Measurements from ENCODE around the gene ZCCHC17. TPM values are rescaled to one million over a fixed set of nuclear protein-coding genes. Genes with fewer than 3 reads are reported as not detected.

Gene ZCCHC17
- total and polyA plus RNA-seq, 9 donors, result 25.4 to 36.8 (median 27.5) TPM

GRCh38 chr1:31400393-31400792 is 103.6 kb downstream of the ZCCHC17 start:
- Histone ChIP-seq H3K9me3 (replicated peaks; ENCODE audit: control insufficient read depth, low read depth, low read length) (no peaks in the 10 kb centered on the region), H3K4me3 (ENCODE audit: low read length) (no peak overlapping the region), H3K27me3 (ENCODE audit: control insufficient read depth, insufficient read depth, low read length) (no peaks in the 10 kb centered on the region), H3K36me3 (ENCODE audit: control insufficient read depth, insufficient read depth, low read length) (no peaks in the 10 kb centered on the region), H3K4me1 (ENCODE audit: control insufficient read depth, insufficient read depth, low read length) (peaks cover 6% of the 10 kb centered on the region), H3K27ac (ENCODE audit: low read length) (no peak overlapping the region)
- WGBS (ENCODE audit: insufficient coverage), result 30% methylated on average over 3 of the region's 3 CpGs
- no peak for DNase-seq

DNA sequence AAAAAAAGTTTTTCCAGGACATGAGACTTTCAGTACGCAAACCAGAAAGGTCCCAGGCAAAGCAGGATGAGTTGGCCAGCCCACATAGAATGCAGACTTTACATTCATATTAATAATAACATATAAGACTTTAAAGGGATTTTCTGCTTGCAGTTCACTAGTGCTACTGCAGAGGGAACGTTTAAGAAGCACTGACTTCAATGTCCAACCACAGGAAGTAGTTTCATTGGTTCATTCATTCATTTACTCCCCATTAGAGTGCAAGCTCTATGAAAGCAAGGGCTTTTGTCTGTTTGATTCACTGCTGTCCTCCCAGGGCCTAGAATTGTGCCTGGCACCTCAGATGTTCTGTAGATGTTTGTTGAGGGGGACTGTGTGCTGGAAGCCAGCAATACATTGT is 104.4 kb downstream of the ZCCHC17 start:
- H3K4me3 ChIP-seq (ENCODE audit: low read length), result no peak overlapping the region
- H3K36me3 ChIP-seq (ENCODE audit: control insufficient read depth, insufficient read depth, low read length), result no peaks in the 10 kb centered on the region
- no peak for DNase-seq
- no peak overlapping the region for H3K27ac ChIP-seq (ENCODE audit: low read length)
- no CpG with 5 or more reads among the region's 2 CpGs for WGBS (ENCODE audit: insufficient coverage)
- H3K27me3 ChIP-seq (ENCODE audit: control insufficient read depth, insufficient read depth, low read length), result no peaks in the 10 kb centered on the region
- peaks cover 15% of the 10 kb centered on the region for H3K4me1 ChIP-seq (ENCODE audit: control insufficient read depth, insufficient read depth, low read length)
- no peaks in the 10 kb centered on the region for H3K9me3 ChIP-seq (replicated peaks; ENCODE audit: control insufficient read depth, low read depth, low read length)

GRCh38 chr1:31405578-31406245 is 108.9 kb downstream of the ZCCHC17 start:
- Histone ChIP-seq H3K9me3 (replicated peaks; ENCODE audit: control insufficient read depth, low read depth, low read length) (no peaks in the 10 kb centered on the region), H3K36me3 (ENCODE audit: control insufficient read depth, insufficient read depth, low read length) (no peaks in the 10 kb centered on the region), H3K4me1 (ENCODE audit: control insufficient read depth, insufficient read depth, low read length) (peaks cover 30% of the 10 kb centered on the region), H3K27ac (ENCODE audit: low read length) (peak overlapping the region; percentile 84), H3K27me3 (ENCODE audit: control insufficient read depth, insufficient read depth, low read length) (no peaks in the 10 kb centered on the region), H3K4me3 (ENCODE audit: low read length) (no peak overlapping the region)
- WGBS (ENCODE audit: insufficient coverage), result 49% methylated on average over 5 of the region's 6 CpGs
- DNase-seq, result peak; percentile 88

DNA sequence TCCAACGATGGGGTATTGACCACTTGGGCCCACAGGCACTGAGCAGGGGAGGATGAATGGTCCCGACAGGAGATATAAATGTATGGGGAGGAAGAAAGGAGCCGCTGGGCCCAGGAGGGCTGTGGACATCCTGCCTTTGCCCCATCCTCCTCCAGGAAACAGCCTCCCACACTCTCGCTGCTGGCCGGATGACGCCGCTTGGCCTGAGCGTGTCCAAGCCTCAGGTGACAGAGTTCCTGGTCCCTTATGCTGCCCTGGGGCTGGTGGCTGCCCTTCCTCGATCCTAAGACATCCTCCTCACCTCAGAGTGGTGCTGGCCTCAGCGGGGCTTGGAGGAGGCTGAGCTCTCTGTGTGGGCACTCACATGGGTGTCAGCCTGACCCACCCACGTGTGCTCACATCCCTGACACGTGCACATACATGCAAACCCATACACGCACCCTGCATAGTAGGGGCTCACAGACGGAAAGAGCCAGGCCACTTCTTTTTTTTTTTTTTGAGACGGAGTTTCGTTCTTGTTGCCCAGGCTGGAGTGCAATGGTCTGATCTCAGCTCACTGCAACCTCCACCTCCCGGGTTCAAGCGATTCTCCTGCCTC is 110.3 kb downstream of the ZCCHC17 start:
- Histone ChIP-seq H3K4me1 (ENCODE audit: control insufficient read depth, insufficient read depth, low read length) (peaks cover 30% of the 10 kb centered on the region), H3K27ac (ENCODE audit: low read length) (no peak overlapping the region), H3K4me3 (ENCODE audit: low read length) (no peak overlapping the region), H3K36me3 (ENCODE audit: control insufficient read depth, insufficient read depth, low read length) (no peaks in the 10 kb centered on the region), H3K27me3 (ENCODE audit: control insufficient read depth, insufficient read depth, low read length) (peaks cover 8% of the 10 kb centered on the region), H3K9me3 (replicated peaks; ENCODE audit: control insufficient read depth, low read depth, low read length) (no peaks in the 10 kb centered on the region)
- DNase-seq, result no peak
- 72% methylated on average over 9 of the region's 18 CpGs for WGBS (ENCODE audit: insufficient coverage)

- Histone ChIP-seq H3K4me1 (ENCODE audit: control insufficient read depth, insufficient read depth, low read length) (peaks cover 41% of the 10 kb centered on the region), H3K27me3 (ENCODE audit: control insufficient read depth, insufficient read depth, low read length) (peaks cover 23% of the 10 kb centered on the region), H3K9me3 (replicated peaks; ENCODE audit: control insufficient read depth, low read depth, low read length) (no peaks in the 10 kb centered on the region), H3K4me3 (ENCODE audit: low read length) (no peak overlapping the region), H3K27ac (ENCODE audit: low read length) (no peak overlapping the region), H3K36me3 (ENCODE audit: control insufficient read depth, insufficient read depth, low read length) (no peaks in the 10 kb centered on the region)
- DNase-seq, result no peak
- 67% methylated on average over 3 of the region's 5 CpGs for WGBS (ENCODE audit: insufficient coverage)
These were observed 112.0 kb downstream of the ZCCHC17 start for GRCh38 chr1:31408788-31409318.

GRCh38 chr1:31409946-31410858 is 113.4 kb downstream of the ZCCHC17 start:
- Histone ChIP-seq H3K27me3 (ENCODE audit: control insufficient read depth, insufficient read depth, low read length) (peaks cover 36% of the 10 kb centered on the region), H3K4me1 (ENCODE audit: control insufficient read depth, insufficient read depth, low read length) (peaks cover 49% of the 10 kb centered on the region), H3K36me3 (ENCODE audit: control insufficient read depth, insufficient read depth, low read length) (peaks cover 2% of the 10 kb centered on the region), H3K4me3 (ENCODE audit: low read length) (no peak overlapping the region), H3K9me3 (replicated peaks; ENCODE audit: control insufficient read depth, low read depth, low read length) (no peaks in the 10 kb centered on the region), H3K27ac (ENCODE audit: low read length) (no peak overlapping the region)
- DNase-seq, result no peak
- WGBS (ENCODE audit: insufficient coverage), result 56% methylated on average over 3 of the region's 6 CpGs

GRCh38 chr1:31410871-31411270 is 114.0 kb downstream of the ZCCHC17 start:
- Histone ChIP-seq H3K4me1 (ENCODE audit: control insufficient read depth, insufficient read depth, low read length) (peaks cover 46% of the 10 kb centered on the region), H3K27ac (ENCODE audit: low read length) (no peak overlapping the region), H3K36me3 (ENCODE audit: control insufficient read depth, insufficient read depth, low read length) (peaks cover 9% of the 10 kb centered on the region), H3K27me3 (ENCODE audit: control insufficient read depth, insufficient read depth, low read length) (peaks cover 36% of the 10 kb centered on the region), H3K9me3 (replicated peaks; ENCODE audit: control insufficient read depth, low read depth, low read length) (no peaks in the 10 kb centered on the region), H3K4me3 (ENCODE audit: low read length) (no peak overlapping the region)
- no peak for DNase-seq
- 42% methylated on average over 2 of the region's 4 CpGs for WGBS (ENCODE audit: insufficient coverage)

GRCh38 chr1:31412205-31412604 is 115.4 kb downstream of the ZCCHC17 start:
- Histone ChIP-seq H3K9me3 (replicated peaks; ENCODE audit: control insufficient read depth, low read depth, low read length) (no peaks in the 10 kb centered on the region), H3K4me3 (ENCODE audit: low read length) (no peak overlapping the region), H3K4me1 (ENCODE audit: control insufficient read depth, insufficient read depth, low read length) (peaks cover 34% of the 10 kb centered on the region), H3K27me3 (ENCODE audit: control insufficient read depth, insufficient read depth, low read length) (peaks cover 36% of the 10 kb centered on the region), H3K36me3 (ENCODE audit: control insufficient read depth, insufficient read depth, low read length) (peaks cover 9% of the 10 kb centered on the region), H3K27ac (ENCODE audit: low read length) (no peak overlapping the region)
- DNase-seq, result no peak
- WGBS (ENCODE audit: insufficient coverage), result 20% methylated on average over 1 of the region's 2 CpGs

- peaks cover 9% of the 10 kb centered on the region for H3K36me3 ChIP-seq (ENCODE audit: control insufficient read depth, insufficient read depth, low read length)
- no peaks in the 10 kb centered on the region for H3K9me3 ChIP-seq (replicated peaks; ENCODE audit: control insufficient read depth, low read depth, low read length)
- peaks cover 36% of the 10 kb centered on the region for H3K27me3 ChIP-seq (ENCODE audit: control insufficient read depth, insufficient read depth, low read length)
- H3K27ac ChIP-seq (ENCODE audit: low read length), result peak within 1 kb of the TSS; percentile 90
- DNase-seq, result no peak
- H3K4me3 ChIP-seq (ENCODE audit: low read length), result peak within 1 kb of the TSS; percentile 61
- H3K4me1 ChIP-seq (ENCODE audit: control insufficient read depth, insufficient read depth, low read length), result peaks cover 33% of the 10 kb centered on the region
- 3% methylated on average over 62 of the region's 63 CpGs for WGBS (ENCODE audit: insufficient coverage)
These were observed 116.0 kb downstream of the ZCCHC17 start, which contains the start of gene SERINC2 for GRCh38 chr1:31412732-31413404. TSS of gene SERINC2 (plus strand) at chr1:31413213. CDS start at chr1:31413266, 53 bp downstream.
